ENCODE data around the gene NHSL1.

DNA sequence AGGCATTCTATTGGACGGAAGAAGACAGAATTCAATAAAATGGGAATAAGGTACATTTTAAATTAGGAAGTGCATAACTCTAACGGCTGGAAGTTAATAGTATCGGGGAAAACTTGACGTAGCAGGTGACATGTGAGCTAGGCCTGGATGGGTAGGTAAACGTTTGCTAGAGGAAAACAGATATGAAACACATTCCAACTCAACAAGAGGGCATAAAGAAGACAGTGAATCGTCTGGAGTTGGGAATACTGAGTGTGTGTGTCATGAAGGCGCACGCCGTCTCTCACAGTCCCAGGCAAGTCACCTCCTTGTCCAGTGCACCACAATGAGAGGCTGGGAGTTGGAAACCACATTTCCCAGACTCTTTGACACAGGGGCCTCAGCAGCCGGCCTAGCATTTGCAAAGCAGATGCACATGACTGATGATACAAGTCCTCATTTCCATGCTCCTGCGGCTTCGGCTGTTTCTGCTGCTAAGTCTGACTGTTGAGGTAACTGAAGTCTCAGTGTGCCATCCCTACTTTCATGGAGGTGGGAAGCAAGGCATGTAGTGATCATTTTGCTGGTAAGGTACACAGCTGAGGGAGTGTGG lies 16.5 kb upstream of the NHSL1 start:
- TF ChIP-seq POLR2A (IDR thresholded peaks at IDR 0.05): no peak
- TF ChIP-seq, protein P1, sequence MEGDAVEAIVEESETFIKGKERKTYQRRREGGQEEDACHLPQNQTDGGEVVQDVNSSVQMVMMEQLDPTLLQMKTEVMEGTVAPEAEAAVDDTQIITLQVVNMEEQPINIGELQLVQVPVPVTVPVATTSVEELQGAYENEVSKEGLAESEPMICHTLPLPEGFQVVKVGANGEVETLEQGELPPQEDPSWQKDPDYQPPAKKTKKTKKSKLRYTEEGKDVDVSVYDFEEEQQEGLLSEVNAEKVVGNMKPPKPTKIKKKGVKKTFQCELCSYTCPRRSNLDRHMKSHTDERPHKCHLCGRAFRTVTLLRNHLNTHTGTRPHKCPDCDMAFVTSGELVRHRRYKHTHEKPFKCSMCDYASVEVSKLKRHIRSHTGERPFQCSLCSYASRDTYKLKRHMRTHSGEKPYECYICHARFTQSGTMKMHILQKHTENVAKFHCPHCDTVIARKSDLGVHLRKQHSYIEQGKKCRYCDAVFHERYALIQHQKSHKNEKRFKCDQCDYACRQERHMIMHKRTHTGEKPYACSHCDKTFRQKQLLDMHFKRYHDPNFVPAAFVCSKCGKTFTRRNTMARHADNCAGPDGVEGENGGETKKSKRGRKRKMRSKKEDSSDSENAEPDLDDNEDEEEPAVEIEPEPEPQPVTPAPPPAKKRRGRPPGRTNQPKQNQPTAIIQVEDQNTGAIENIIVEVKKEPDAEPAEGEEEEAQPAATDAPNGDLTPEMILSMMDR (IDR thresholded peaks at IDR 0.05): no peak
